BE2C (cell line): ENCODE data around the gene GPM6B.

Experiments
- DNase-seq: peaks from one replicate; pipeline ENCODE4 v3.0.0-alpha.2; 2020
- H3K27me3 ChIP-seq: fragments of 250-450 bp; sonication (Bioruptor Pico); 2 replicates; pipeline ENCODE4 v1.5.1; 2020; ENCODE audit warnings: mild to moderate bottlenecking
- H3K36me3 ChIP-seq: fragments of 250-450 bp; sonication (Bioruptor Pico); 2 replicates; pipeline ENCODE4 v1.5.1; 2020; ENCODE audit warnings: mild to moderate bottlenecking
- H3K4me1 ChIP-seq: fragments of 250-450 bp; sonication (Bioruptor Pico); 2 replicates; pipeline ENCODE4 v1.5.1; 2020
- H3K4me3 ChIP-seq: 2 replicates; pipeline ENCODE4 v1.5.1; 2011; ENCODE audit warnings: low read depth, low read length
- H3K9me3 ChIP-seq: fragments of 250-450 bp; sonication (Bioruptor Pico); 2 replicates; pipeline ENCODE4 v1.5.1; 2020
- CTCF ChIP-seq: IDR thresholded peaks from 2 replicates; pipeline ENCODE4 v1.5.1; 2012; ENCODE audit warnings: mild to moderate bottlenecking, low read depth, low read length

Gene GPM6B

GRCh38 chrX:13855689-13856450 lies 39.0 kb upstream of the GPM6B start:
- no peaks in the 10 kb centered on the region for H3K36me3 ChIP-seq
- TF ChIP-seq CTCF, result no peak
- DNase-seq, result no peak
- H3K27me3 ChIP-seq, result no peaks in the 10 kb centered on the region
- H3K4me3 ChIP-seq, result no peak overlapping the region
- no peaks in the 10 kb centered on the region for H3K9me3 ChIP-seq
- H3K4me1 ChIP-seq, result no peaks in the 10 kb centered on the region

GRCh38 chrX:13854003-13854402 lies 37.1 kb upstream of the GPM6B start:
- DNase-seq, result no peak
- no peaks in the 10 kb centered on the region for H3K4me1 ChIP-seq
- H3K36me3 ChIP-seq, result no peaks in the 10 kb centered on the region
- TF ChIP-seq CTCF, result no peak
- no peaks in the 10 kb centered on the region for H3K27me3 ChIP-seq
- no peak overlapping the region for H3K4me3 ChIP-seq
- H3K9me3 ChIP-seq, result no peaks in the 10 kb centered on the region

GRCh38 chrX:13852001-13852695 lies 35.3 kb upstream of the GPM6B start:
- Histone ChIP-seq H3K4me1 (no peaks in the 10 kb centered on the region), H3K36me3 (no peaks in the 10 kb centered on the region), H3K9me3 (no peaks in the 10 kb centered on the region), H3K4me3 (no peak overlapping the region), H3K27me3 (no peaks in the 10 kb centered on the region)
- peak; percentile 7; the same call in 1 of the 2 replicates for TF ChIP-seq CTCF
- DNase-seq, result no peak

GRCh38 chrX:13845721-13846378 lies 29.0 kb upstream of the GPM6B start:
- H3K4me1 ChIP-seq, result no peaks in the 10 kb centered on the region
- DNase-seq, result no peak
- no peak overlapping the region for H3K4me3 ChIP-seq
- no peaks in the 10 kb centered on the region for H3K27me3 ChIP-seq
- no peaks in the 10 kb centered on the region for H3K36me3 ChIP-seq
- H3K9me3 ChIP-seq, result no peaks in the 10 kb centered on the region
- TF ChIP-seq CTCF, result no peak

GRCh38 chrX:13843150-13843721 lies 26.3 kb upstream of the GPM6B start:
- Histone ChIP-seq H3K27me3 (no peaks in the 10 kb centered on the region), H3K4me3 (no peak overlapping the region), H3K4me1 (no peaks in the 10 kb centered on the region), H3K9me3 (no peaks in the 10 kb centered on the region), H3K36me3 (no peaks in the 10 kb centered on the region)
- no peak for DNase-seq
- no peak for TF ChIP-seq CTCF
